Activated T-helper 17 cell treated with anti-CD3 and anti-CD28 coated beads, Interleukin-2, amount 50 U/mL, for 72 hours (primary cell): ENCODE results near the gene DYNC1LI1. TPM values are rescaled to one million over a fixed set of nuclear protein-coding genes. Genes with fewer than 3 reads are reported as not detected.

Experiments used
- ATAC-seq: fragments of 150-1000 bp; cut with Tn5 transposase; replicated peaks from 2 replicates; pipeline ENCODE4 v1.10.0; 2021; ENCODE audit warnings: mild to moderate bottlenecking, moderate library complexity
- H3K27ac Mint-ChIP-seq: one replicate; pipeline ENCODE4 v1.8.0; 2022; ENCODE audit warnings: mixed read lengths
- H3K27me3 Mint-ChIP-seq: one replicate; pipeline ENCODE4 v1.8.0; 2022; ENCODE audit warnings: mixed read lengths
- H3K36me3 Mint-ChIP-seq: one replicate; pipeline ENCODE4 v1.8.0; 2022; ENCODE audit warnings: low read depth, mild to moderate bottlenecking, mixed read lengths
- H3K4me1 Mint-ChIP-seq: one replicate; pipeline ENCODE4 v1.8.0; 2022; ENCODE audit warnings: mixed read lengths
- H3K4me3 Mint-ChIP-seq: one replicate; pipeline ENCODE4 v1.8.0; 2022; ENCODE audit warnings: mild to moderate bottlenecking, mixed read lengths
- H3K9me3 Mint-ChIP-seq: one replicate; pipeline ENCODE4 v1.8.0; 2022; ENCODE audit warnings: mixed read lengths
- total RNA-seq, 2 donors: library from RNA; stranded (reverse); gene quantifications; one replicate each; pipeline ENCODE4 v1.2.3, GENCODE V29; 2022

DYNC1LI1 gene
- total RNA-seq, 2 donors from 2014 or later = 21.3 to 35.9 TPM

DNA sequence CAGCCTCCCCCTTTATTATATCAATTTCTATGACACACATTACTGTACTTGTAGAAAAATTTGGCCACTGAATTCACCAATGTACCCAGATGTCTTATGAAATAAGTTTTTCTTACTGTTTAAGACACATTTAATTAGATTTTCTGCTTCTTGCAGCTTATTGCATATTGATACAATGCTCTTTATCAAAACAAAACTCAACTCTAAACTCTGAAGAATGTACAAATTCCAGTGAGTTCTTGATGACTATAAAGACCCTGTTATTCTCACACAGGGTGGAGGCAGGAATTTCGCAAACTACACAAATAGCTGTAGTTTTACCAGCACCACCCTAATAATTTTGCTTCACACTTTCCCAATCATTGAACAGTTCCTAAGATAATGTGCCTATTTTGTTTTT, 90.1 kb downstream of the DYNC1LI1 start:
- no peaks in the 10 kb centered on the region for H3K9me3 Mint-ChIP-seq
- peaks cover 38% of the 10 kb centered on the region for H3K4me1 Mint-ChIP-seq
- no peak overlapping the region for H3K27ac Mint-ChIP-seq
- H3K27me3 Mint-ChIP-seq = no peaks in the 10 kb centered on the region
- no peak for ATAC-seq
- H3K36me3 Mint-ChIP-seq = peaks cover 97% of the 10 kb centered on the region
- H3K4me3 Mint-ChIP-seq = no peak overlapping the region

Other genes with a start within 250 kb of the DYNC1LI1 start
- gene CMTM7, start 179.0 kb downstream of the DYNC1LI1 start, total RNA-seq = 10 to 100 TPM; 26.9 to 51.1 TPM
- gene CMTM6, start 68.0 kb downstream of the DYNC1LI1 start, total RNA-seq = 100 to 1,000 TPM; 101 to 124 TPM
- 10 to 100 TPM; 58.9 to 68.1 TPM for gene CNOT10, start 114.3 kb upstream of the DYNC1LI1 start, total RNA-seq
- under 1 TPM in 1 of 2 donors, not detected in 1; 0.03 TPM for gene TRIM71, start 247.1 kb upstream of the DYNC1LI1 start, total RNA-seq